Adipocyte (in vitro differentiated cells): ENCODE data around the gene LAS1L.
"Not testable (repeated sequence)": the region's sequence is repeated elsewhere in the genome, so short reads cannot be mapped to it uniquely, and the experiment has no call there.

ENCODE experiments used
- DNase-seq: peaks from one replicate; pipeline ENCODE4 v3.0.0-alpha.2; 2015; ENCODE audit warnings: low read depth
- H3K27me3 ChIP-seq: replicated peaks from 2 replicates; pipeline ENCODE4 v1.7.0; 2013; ENCODE audit warnings: mild to moderate bottlenecking, low read length, moderate library complexity; ENCODE audit not compliant: control insufficient read depth, insufficient read depth
- H3K36me3 ChIP-seq: 2 replicates; pipeline ENCODE4 v1.7.0; 2013; ENCODE audit warnings: low read length, mild to moderate bottlenecking, moderate library complexity; ENCODE audit not compliant: control insufficient read depth, insufficient read depth, severe bottlenecking
- H3K4me1 ChIP-seq: 2 replicates; pipeline ENCODE4 v1.7.0; 2013; ENCODE audit warnings: mild to moderate bottlenecking, low read length, moderate library complexity; ENCODE audit not compliant: control insufficient read depth, insufficient read depth
- H3K4me3 ChIP-seq: 2 replicates; pipeline ENCODE4 v1.7.0; 2013; ENCODE audit warnings: mild to moderate bottlenecking, low read length, moderate library complexity
- H3K9ac ChIP-seq: 2 replicates; pipeline ENCODE4 v1.7.0; 2013; ENCODE audit warnings: mild to moderate bottlenecking, low read length, moderate library complexity
- H3K9me3 ChIP-seq: 2 replicates; pipeline ENCODE4 v1.7.0; 2013; ENCODE audit warnings: mild to moderate bottlenecking, low read length, moderate library complexity; ENCODE audit not compliant: control insufficient read depth

Gene LAS1L

GRCh38 chrX:65513610-65514009, 21.0 kb downstream of the LAS1L start:
- H3K9me3 ChIP-seq = no peaks in the 10 kb centered on the region

GRCh38 chrX:65509400-65509799, 25.2 kb downstream of the LAS1L start:
- no peak for DNase-seq
- no peaks in the 10 kb centered on the region for H3K4me1 ChIP-seq
- no peaks in the 10 kb centered on the region for H3K9me3 ChIP-seq
- H3K9ac ChIP-seq = no peak overlapping the region
- peaks cover 10% of the 10 kb centered on the region for H3K27me3 ChIP-seq
- no peak overlapping the region for H3K4me3 ChIP-seq
- H3K36me3 ChIP-seq = no peaks in the 10 kb centered on the region

More at GRCh38 chrX:65513610-65514009, 21.0 kb downstream of the LAS1L start:
- Histone ChIP-seq H3K4me1 (no peaks in the 10 kb centered on the region), H3K9ac (no peak overlapping the region), H3K4me3 (no peak overlapping the region), H3K27me3 (peaks cover 23% of the 10 kb centered on the region), H3K36me3 (peaks cover 13% of the 10 kb centered on the region)
- DNase-seq = no peak

GRCh38 chrX:65508851-65509250, 25.7 kb downstream of the LAS1L start:
- H3K9ac ChIP-seq = no peak overlapping the region
- no peaks in the 10 kb centered on the region for H3K36me3 ChIP-seq
- H3K4me1 ChIP-seq = no peaks in the 10 kb centered on the region
- no peak overlapping the region for H3K4me3 ChIP-seq
- peaks cover 10% of the 10 kb centered on the region for H3K27me3 ChIP-seq
- H3K9me3 ChIP-seq = no peaks in the 10 kb centered on the region
- no peak for DNase-seq

GRCh38 chrX:65502618-65503017, 32.0 kb downstream of the LAS1L start:
- no peaks in the 10 kb centered on the region for H3K36me3 ChIP-seq
- no peaks in the 10 kb centered on the region for H3K9me3 ChIP-seq
- peaks cover 4% of the 10 kb centered on the region for H3K27me3 ChIP-seq
- no peaks in the 10 kb centered on the region for H3K4me1 ChIP-seq
- H3K4me3 ChIP-seq = no peak overlapping the region
- DNase-seq = no peak
- no peak overlapping the region for H3K9ac ChIP-seq

GRCh38 chrX:65493431-65493830, 41.2 kb downstream of the LAS1L start:
- H3K4me3 ChIP-seq = no peak overlapping the region
- H3K9ac ChIP-seq = no peak overlapping the region
- H3K27me3 ChIP-seq = no peaks in the 10 kb centered on the region
- no peak for DNase-seq
- H3K9me3 ChIP-seq = no peaks in the 10 kb centered on the region
- H3K36me3 ChIP-seq = no peaks in the 10 kb centered on the region
- H3K4me1 ChIP-seq = peaks cover 4% of the 10 kb centered on the region

- no peak for DNase-seq
- H3K4me3 ChIP-seq = no peak overlapping the region
- peaks cover 4% of the 10 kb centered on the region for H3K4me1 ChIP-seq
- no peak overlapping the region for H3K9ac ChIP-seq
- no peaks in the 10 kb centered on the region for H3K9me3 ChIP-seq
- H3K36me3 ChIP-seq = no peaks in the 10 kb centered on the region
- peaks cover 4% of the 10 kb centered on the region for H3K27me3 ChIP-seq
Measured at GRCh38 chrX:65491620-65492019, 43.0 kb downstream of the LAS1L start.

- Histone ChIP-seq H3K4me3 (no peak overlapping the region), H3K27me3 (peaks cover 8% of the 10 kb centered on the region), H3K9me3 (no peaks in the 10 kb centered on the region), H3K4me1 (peaks cover 4% of the 10 kb centered on the region), H3K36me3 (no peaks in the 10 kb centered on the region), H3K9ac (no peak overlapping the region)
- peak; percentile 60 for DNase-seq
Measured at GRCh38 chrX:65488495-65488894, 46.1 kb downstream of the LAS1L start.

- peaks cover under 1% of the 10 kb centered on the region for H3K9me3 ChIP-seq
- no peak overlapping the region for H3K4me3 ChIP-seq
- no peak overlapping the region for H3K9ac ChIP-seq
- no peak for DNase-seq
- H3K4me1 ChIP-seq = no peaks in the 10 kb centered on the region
- peaks cover 4% of the 10 kb centered on the region for H3K27me3 ChIP-seq
- no peaks in the 10 kb centered on the region for H3K36me3 ChIP-seq
Measured at GRCh38 chrX:65480960-65481359, 53.6 kb downstream of the LAS1L start.

- not testable (repeated sequence) for H3K9ac ChIP-seq, H3K4me1 ChIP-seq, DNase-seq, H3K9me3 ChIP-seq, H3K4me3 ChIP-seq, H3K27me3 ChIP-seq, H3K36me3 ChIP-seq
Measured at GRCh38 chrX:65479102-65479501, 55.5 kb downstream of the LAS1L start.

- Histone ChIP-seq H3K27me3 (no peaks in the 10 kb centered on the region), H3K4me3 (no peak overlapping the region), H3K4me1 (no peaks in the 10 kb centered on the region), H3K9me3 (peaks cover 14% of the 10 kb centered on the region), H3K36me3 (no peaks in the 10 kb centered on the region), H3K9ac (no peak overlapping the region)
- no peak for DNase-seq
Measured at GRCh38 chrX:65476564-65476963, 58.0 kb downstream of the LAS1L start.

GRCh38 chrX:65463550-65463949, 71.0 kb downstream of the LAS1L start:
- Histone ChIP-seq H3K4me1 (no peaks in the 10 kb centered on the region), H3K9ac (no peak overlapping the region), H3K36me3 (no peaks in the 10 kb centered on the region), H3K9me3 (peaks cover 18% of the 10 kb centered on the region), H3K4me3 (no peak overlapping the region), H3K27me3 (no peaks in the 10 kb centered on the region)
- DNase-seq = peak; percentile 21
